ENCODE measurements around the gene DNAJC1.

DNAJC1 gene

GRCh38 chr10:21757185-21757901 lies 246.2 kb downstream of the DNAJC1 start:
- DNase-seq: no peak

- no peak for DNase-seq
Measured at GRCh38 chr10:21756707-21757106, 246.8 kb downstream of the DNAJC1 start.

GRCh38 chr10:21754410-21755011 lies 249.0 kb downstream of the DNAJC1 start:
- DNase-seq: no peak

- peak; percentile 38 for DNase-seq
Measured at GRCh38 chr10:21753497-21754270, 249.8 kb downstream of the DNAJC1 start.

GRCh38 chr10:21751341-21752310 lies 251.9 kb downstream of the DNAJC1 start:
- no peak for DNase-seq

- DNase-seq: no peak
Measured at GRCh38 chr10:21750424-21750823, 253.1 kb downstream of the DNAJC1 start.

- DNase-seq: no peak
Measured at GRCh38 chr10:21749788-21750187, 253.7 kb downstream of the DNAJC1 start.

GRCh38 chr10:21747809-21748208 lies 255.7 kb downstream of the DNAJC1 start:
- no peak for DNase-seq

- no peak for DNase-seq
Measured at GRCh38 chr10:21746118-21746517, 257.4 kb downstream of the DNAJC1 start.

- no peak for DNase-seq
Measured at GRCh38 chr10:21744223-21744622, 259.3 kb downstream of the DNAJC1 start.

GRCh38 chr10:21742740-21743412 lies 260.7 kb downstream of the DNAJC1 start:
- no peak for DNase-seq

- DNase-seq: no peak
Measured at GRCh38 chr10:21740989-21741388, 262.5 kb downstream of the DNAJC1 start.

GRCh38 chr10:21737106-21737505 lies 266.4 kb downstream of the DNAJC1 start:
- DNase-seq: no peak

GRCh38 chr10:21733710-21734109 lies 269.8 kb downstream of the DNAJC1 start:
- DNase-seq: no peak

GRCh38 chr10:21732067-21732772 lies 271.3 kb downstream of the DNAJC1 start:
- DNase-seq: no peak

- no peak for DNase-seq
Measured at GRCh38 chr10:21728618-21729017, 274.9 kb downstream of the DNAJC1 start.

GRCh38 chr10:21727452-21728168 lies 275.9 kb downstream of the DNAJC1 start:
- DNase-seq: no peak

- DNase-seq: no peak
Measured at GRCh38 chr10:21726601-21727225, 276.8 kb downstream of the DNAJC1 start.

GRCh38 chr10:21724687-21725367 lies 278.7 kb downstream of the DNAJC1 start:
- peak; percentile 94 for DNase-seq
